Brain pericyte (primary cell): ENCODE data around the gene DHDH.

Source experiments
- DNase-seq: peaks from one replicate; pipeline ENCODE4 v3.0.0-alpha.2; 2012; ENCODE audit warnings: low read depth, low spot score

Gene DHDH

DNA sequence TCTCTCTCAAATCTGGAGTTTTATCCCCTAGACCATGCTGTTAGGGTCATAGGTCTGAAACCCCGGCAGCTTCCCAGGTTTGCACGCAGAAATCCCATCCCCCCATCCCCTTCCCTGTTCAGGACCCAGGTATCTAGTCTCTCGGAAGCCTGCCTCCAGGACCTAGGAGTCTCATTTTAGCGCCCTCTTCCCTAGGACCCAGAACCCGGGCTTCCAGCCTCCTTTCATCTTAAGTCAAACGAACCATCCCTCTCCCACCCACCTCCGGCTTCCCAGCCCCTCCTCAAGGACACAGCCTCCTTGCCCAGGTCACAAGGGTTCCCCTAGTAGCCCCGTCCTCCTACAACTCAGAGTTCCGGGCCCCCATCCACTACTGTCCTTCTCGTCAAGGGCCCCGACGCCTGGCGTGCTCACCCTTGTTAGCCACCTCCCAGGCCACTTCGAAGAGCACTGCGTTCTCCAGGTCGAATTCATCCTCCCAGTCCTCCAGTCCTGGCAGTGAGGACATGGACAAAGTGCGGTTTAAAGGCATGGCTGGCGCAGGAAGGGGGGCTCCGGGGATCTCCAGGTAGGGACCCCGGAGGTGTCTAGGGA lies 59.2 kb downstream of the DHDH start:
- DNase-seq, result no peak

DNA sequence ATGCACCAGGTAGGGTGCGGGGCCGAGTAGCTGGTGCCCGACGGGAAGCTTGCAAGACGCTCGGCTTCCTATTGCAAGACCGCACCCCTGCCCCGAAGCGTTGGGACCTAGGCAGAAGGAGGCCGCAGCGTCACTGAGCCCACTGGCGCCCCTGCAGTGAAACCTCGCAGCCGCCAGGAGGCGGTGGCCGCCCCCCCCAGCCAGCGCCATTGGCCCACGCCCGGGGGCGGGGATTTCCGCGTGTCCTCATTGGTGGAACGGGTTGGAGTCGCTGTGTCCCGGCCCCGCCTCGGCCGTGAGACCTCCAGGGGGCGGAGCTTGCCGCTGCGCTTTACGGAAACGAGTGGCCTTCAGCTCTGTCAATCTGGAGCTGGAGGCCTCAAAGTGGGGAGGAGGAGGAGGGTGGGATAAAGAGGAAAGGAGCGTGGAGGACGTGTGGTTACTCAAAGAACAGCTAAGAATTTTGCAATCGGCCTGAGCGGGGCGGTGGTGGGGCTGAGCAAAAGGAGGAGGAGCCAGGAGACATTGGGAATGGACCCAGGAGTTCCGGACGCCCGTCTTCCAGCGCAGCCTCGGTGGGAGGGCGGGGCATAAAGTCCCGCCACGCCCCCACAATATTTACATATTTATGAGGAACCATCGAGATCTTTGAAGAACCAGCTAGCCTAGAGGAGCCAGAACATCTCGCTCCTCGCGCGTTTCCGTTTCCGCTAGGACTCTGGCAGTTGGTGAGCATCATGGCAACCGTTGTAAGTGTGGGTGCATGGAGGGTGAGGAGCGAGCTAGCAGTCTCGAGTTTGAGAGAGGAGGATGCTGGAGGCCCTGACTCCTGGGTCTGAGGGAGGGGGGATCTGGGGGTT lies 59.9 kb downstream of the DHDH start, which contains the start of the genes GYS1 and RUVBL2:
TSS of gene GYS1 (minus strand) at position 135 of the 860 bp plus-strand sequence. CDS start 197 bp downstream, outside the sequence.
TSS of gene RUVBL2 (plus strand) at position 713 of the 860 bp plus-strand sequence. CDS start at position 738, 25 bp downstream.
- DNase-seq, result peak; percentile 98

DNA sequence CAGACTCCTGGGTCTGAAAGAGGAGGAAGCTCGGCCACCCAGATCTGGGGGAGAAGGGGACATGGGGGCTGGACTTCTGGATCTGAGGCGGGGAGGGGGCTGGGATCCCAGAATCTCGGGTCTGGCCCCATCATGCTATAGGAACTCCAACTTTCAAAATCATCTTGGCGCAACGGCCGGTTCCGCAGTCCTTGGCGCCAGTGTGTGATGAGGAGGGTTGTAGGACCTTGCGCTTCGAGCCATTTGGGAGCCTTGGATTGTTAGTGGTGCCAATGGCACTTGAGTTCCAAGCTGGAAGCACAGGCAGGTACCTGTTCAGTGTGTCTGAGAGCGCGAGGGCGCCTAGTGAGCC lies 60.5 kb downstream of the DHDH start:
- DNase-seq, result no peak
